HG03457 (cell line): ENCODE data around the gene C22orf31.

Source experiments
- ATAC-seq: cut with Tn5 transposase; IDR thresholded peaks from one replicate; pipeline ENCODE4 v1.9.1; 2021; ENCODE audit warnings: moderate number of reproducible peaks; ENCODE audit not compliant: unreplicated experiment

The C22orf31 gene

GRCh38 chr22:29081517-29082236 is 20.0 kb upstream of the C22orf31 start:
- no peak for ATAC-seq

GRCh38 chr22:29080106-29080975 is 18.7 kb upstream of the C22orf31 start:
- no peak for ATAC-seq

- no peak for ATAC-seq
Measured at GRCh38 chr22:29079218-29079901, 17.7 kb upstream of the C22orf31 start.

GRCh38 chr22:29078869-29079207 is 17.2 kb upstream of the C22orf31 start:
- no peak for ATAC-seq

GRCh38 chr22:29078036-29078868 is 16.6 kb upstream of the C22orf31 start:
- ATAC-seq = no peak

GRCh38 chr22:29074276-29074772 is 12.7 kb upstream of the C22orf31 start:
- ATAC-seq = no peak

- no peak for ATAC-seq
Measured at GRCh38 chr22:29073618-29074275, 12.1 kb upstream of the C22orf31 start.

- no peak for ATAC-seq
Measured at GRCh38 chr22:29072979-29073617, 11.5 kb upstream of the C22orf31 start, which contains the start of gene KREMEN1. KREMEN1 (plus strand) TSS chr22:29073035; CDS start chr22:29073131, 96 bp downstream.

- no peak for ATAC-seq
Measured at GRCh38 chr22:29072193-29072978, 10.8 kb upstream of the C22orf31 start.

- ATAC-seq = no peak
Measured at GRCh38 chr22:29071261-29072045, 9.8 kb upstream of the C22orf31 start.

GRCh38 chr22:29070490-29070889 is 8.9 kb upstream of the C22orf31 start:
- no peak for ATAC-seq

GRCh38 chr22:29069463-29069862 is 7.8 kb upstream of the C22orf31 start:
- ATAC-seq = no peak

- no peak for ATAC-seq
Measured at GRCh38 chr22:29065468-29066190, 4.0 kb upstream of the C22orf31 start.

GRCh38 chr22:29062286-29062821 is 723 bp upstream of the C22orf31 start:
- ATAC-seq = no peak

GRCh38 chr22:29060931-29061330 is 700 bp downstream of the C22orf31 start:
- no peak for ATAC-seq

- no peak for ATAC-seq
Measured at GRCh38 chr22:29060251-29060869, 1.3 kb downstream of the C22orf31 start.

GRCh38 chr22:29056472-29056871 is 5.2 kb downstream of the C22orf31 start:
- ATAC-seq = no peak
